Gastroesophageal sphincter (tissue), 3 donors: Measurements from ENCODE around the gene SIGLEC15.

Experiments used
- EP300 ChIP-seq: sonication (generic); formaldehyde crosslinking; IDR thresholded peaks from one replicate; pipeline ENCODE4 v1.6.1; 2017; ENCODE audit warnings: antibody characterized with exemption, mild to moderate bottlenecking
- POLR2AphosphoS5 ChIP-seq: sonication (generic); formaldehyde crosslinking; IDR thresholded peaks from one replicate; pipeline ENCODE4 v1.6.1; 2017; ENCODE audit warnings: antibody characterized with exemption
- TF ChIP-seq, protein P1 (sequence below), 4 experiments: fragments of 200-600 bp in 2 of 4; fragments of 450-650 bp in 2 of 4; sonication (generic) in 1 of 4; IDR thresholded peaks; one replicate each; pipeline ENCODE4 v1.5.1; 2017 to 2019; ENCODE audit warnings: antibody characterized with exemption in 4 of 4, mild to moderate bottlenecking in 2 of 4, moderate library complexity in 2 of 4

GRCh38 chr18:45801416-45802004, 24.0 kb upstream of the SIGLEC15 start:
- TF ChIP-seq EP300, result no peak
- no peak for TF ChIP-seq POLR2AphosphoS5
- TF ChIP-seq, protein P1, sequence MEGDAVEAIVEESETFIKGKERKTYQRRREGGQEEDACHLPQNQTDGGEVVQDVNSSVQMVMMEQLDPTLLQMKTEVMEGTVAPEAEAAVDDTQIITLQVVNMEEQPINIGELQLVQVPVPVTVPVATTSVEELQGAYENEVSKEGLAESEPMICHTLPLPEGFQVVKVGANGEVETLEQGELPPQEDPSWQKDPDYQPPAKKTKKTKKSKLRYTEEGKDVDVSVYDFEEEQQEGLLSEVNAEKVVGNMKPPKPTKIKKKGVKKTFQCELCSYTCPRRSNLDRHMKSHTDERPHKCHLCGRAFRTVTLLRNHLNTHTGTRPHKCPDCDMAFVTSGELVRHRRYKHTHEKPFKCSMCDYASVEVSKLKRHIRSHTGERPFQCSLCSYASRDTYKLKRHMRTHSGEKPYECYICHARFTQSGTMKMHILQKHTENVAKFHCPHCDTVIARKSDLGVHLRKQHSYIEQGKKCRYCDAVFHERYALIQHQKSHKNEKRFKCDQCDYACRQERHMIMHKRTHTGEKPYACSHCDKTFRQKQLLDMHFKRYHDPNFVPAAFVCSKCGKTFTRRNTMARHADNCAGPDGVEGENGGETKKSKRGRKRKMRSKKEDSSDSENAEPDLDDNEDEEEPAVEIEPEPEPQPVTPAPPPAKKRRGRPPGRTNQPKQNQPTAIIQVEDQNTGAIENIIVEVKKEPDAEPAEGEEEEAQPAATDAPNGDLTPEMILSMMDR (IDR thresholded peaks at IDR 0.05), result no peak
